Endometrium (tissue), 2 donors: Measurements from ENCODE around the gene ZBTB3.
A peak's percentile ranks its signal among the peaks of the same experiment; 100 is the strongest.
"Not testable (repeated sequence)": the region's sequence is repeated elsewhere in the genome, so short reads cannot be mapped to it uniquely, and the experiment has no call there.

Experiments
- FAIRE-seq: peaks from 2 replicates; lab custom pipeline; 2012; peaks lifted over from hg19 to GRCh38; lab: Jason Lieb, UNC
- donor health status: control.
- donor health status: control.

Gene ZBTB3

DNA sequence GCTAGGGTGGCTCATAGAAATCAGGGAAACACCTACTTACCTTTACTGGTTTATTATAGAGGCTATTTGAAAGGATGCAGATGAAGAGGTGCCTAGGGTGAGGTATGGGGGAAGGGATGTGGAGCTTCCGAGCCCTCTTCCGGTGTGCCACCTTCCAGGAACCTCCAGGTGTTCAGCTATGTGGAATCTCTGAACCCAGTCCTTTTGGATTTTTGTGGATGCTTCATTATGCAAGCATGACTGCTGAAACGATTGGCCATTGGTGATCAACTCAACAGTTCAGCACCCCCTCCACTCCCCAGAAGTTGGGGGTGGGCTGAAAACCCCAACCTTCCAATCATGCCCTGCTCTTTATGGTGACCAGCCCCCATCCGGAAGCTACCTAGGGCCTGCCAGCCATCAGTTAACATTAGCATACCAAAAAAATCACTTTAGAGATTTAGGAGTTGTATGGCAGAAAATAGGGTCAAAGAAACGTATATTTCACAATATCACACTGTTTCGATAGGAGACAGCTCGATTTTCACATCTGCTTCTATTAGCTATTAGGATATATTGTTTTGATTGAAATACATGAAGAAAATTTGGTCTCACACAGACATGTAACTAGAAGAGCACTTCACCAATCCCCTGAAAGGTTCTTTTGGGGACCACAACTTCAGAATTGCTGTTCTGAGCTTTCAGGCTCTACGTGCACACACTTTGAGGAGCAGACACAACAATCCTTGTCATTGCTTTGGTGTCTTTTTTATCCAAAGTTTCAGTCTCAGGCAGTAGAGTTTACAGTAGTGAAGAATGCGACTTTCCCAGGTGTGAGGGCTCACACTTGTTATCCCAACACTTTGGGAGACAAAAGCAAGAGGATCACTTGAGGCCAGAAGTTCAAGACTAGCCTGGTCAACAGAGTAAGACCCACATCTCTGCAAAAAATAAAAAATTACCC is 4.2 kb upstream of the ZBTB3 start:
- FAIRE-seq = no peak

DNA sequence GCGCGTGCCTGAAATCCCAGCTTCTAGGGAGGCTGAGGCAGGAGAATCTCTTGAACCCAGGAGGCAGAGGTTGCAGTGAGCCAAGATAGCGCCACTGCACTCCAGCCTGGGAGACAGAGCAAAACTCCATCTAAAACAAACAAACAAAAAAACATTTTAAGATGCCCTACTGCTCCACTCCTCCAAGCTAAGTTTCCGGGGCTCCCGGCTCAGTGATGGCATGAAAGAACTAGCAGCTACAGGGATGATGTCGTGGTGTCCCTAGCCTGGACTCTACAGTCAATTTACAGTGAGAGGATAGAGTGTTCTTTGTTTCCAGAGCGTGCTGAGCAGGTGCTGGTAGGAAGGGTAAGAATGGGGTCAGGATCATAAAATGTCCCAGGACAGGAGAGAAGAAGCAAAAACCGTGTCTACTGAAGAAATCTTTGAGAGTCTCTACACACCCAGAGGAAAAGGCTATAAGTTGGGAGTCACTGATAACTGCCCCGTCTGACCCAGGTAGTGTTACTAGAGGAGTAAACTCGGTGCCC is 1.2 kb upstream of the ZBTB3 start:
- FAIRE-seq = no peak

DNA sequence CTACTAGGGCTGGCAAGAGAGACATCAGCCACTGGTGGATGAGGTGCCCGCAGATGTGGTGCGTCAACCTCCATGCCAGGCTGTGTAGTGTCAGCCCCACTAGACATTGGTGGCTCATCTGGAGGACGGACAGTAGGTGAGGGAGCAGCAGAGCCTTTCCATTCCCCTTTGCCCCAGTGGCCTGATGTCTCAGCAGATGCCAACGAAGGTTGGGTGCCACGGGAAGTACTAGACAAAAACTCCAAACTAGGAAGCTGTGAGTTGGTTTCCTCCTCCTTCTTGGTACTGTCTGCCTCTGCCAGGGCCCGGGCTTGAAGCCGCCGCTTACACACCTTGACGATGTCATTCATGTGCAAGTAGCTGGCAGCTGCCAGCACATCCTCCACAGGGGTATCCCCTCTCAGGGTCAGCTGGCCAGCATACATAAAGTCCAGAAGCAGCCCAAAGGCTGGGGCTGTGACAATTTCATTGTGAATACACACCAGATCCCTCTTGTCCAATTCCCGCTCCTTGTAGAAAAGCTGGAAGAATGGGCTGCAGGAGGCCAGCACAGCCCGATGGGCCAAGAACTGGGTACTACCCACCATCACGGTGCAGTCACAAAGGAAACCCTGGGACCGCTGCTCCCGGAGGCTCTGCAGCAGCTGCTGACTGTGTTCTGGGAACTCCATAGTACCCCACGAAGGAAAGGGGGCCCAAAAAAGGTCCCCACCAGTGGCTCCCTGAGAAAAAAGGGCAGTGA is 795 bp downstream of the ZBTB3 start:
- FAIRE-seq = no peak

DNA sequence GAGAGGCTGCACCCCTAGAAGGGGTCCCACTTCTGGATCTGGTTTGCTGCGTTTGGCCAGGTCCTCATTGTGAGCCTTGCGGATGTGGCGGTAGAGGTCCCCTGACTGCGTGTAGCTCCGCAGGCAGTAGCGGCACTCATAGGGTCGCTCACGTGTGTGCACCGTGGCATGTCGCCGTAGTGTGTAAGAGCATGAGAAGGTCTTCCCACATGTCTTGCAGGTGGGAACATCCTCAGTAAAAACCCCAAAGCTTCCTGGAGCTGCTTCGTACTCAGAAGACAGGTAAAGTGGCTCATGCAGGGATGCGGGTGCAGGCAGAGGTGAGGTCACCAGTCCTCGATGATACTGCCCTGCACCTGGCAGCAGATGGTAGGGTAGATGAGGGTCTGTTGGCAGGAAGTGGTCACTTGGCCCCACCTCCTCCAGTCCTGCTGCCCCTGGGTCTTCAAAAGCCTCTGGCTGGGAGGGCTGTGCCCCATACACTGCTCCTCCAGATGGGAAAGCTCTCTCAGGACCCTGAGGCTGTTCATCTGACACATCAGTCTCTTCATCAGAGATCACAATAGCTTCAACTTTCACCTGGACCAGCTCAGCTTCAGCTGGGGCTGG is 1.7 kb downstream of the ZBTB3 start:
- no peak for FAIRE-seq

DNA sequence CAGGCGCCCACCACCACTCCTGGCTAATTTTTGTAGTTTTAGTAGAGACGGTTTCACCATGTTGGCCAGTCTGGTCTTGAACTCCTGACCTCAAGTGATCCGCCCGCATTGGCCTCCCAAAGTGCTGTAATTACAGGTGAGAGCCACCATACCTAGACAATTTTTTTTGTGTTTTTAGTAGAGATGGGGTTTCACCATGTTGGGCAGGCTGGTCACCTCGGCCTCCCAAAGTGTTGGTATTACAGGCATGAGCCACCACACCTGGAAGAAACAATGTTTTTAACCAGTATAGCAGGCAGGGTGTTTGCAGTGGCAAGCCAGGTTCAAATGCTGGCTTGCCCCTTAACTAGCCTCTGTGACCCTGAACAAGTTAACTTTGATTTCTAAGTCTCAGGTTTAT is 4.0 kb downstream of the ZBTB3 start:
- FAIRE-seq = not testable (repeated sequence)

DNA sequence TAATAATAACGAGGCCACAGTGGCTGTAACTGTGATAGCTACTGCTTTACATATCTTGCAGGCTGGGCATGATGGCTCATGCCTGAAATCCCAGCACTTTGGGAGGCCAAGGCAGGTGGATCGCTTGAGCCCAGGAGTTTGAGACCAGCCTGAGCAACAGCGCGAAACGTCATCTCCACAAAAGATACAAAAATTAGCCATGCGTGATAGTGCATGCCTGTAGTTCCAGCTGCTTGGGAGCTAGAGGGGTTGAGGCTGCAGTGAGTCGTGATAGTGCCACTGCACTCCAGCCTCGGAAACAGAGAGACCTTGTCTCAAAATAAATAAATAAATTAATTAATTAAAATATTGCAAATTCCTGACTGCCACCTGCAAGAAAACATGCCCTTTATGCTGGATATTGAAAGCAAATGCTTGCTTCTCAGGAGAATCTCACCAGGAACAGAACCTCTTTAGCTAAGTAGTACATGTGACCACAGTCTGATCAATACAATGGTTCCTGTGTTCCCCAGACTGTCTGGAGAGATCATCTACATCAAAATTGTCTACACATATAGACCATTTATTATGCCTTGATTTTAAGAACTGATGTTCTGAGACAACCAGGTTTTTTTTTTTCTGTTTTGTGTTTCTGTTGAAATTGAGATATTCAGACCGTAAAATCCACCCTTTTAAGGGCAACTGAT is 6.3 kb downstream of the ZBTB3 start:
- FAIRE-seq = no peak

DNA sequence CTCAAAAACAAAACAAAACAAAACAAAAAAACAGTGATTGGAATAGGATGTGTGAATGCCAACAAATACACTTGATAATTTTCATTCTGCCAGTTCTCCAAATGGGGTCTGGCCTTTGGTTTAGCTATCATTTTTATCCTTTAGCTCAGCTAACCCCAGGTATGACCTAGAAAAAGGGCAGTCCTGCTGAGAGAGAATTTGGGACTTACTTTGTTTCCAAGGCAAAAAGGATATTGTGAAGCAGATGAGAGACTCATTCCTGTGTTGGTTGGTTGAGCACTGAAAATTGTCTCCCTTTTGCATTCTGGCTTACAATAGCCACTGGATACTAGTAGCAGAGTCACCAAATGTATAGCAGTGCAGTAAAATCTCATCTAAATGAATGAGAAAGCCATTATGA is 16.8 kb downstream of the ZBTB3 start:
- no peak for FAIRE-seq

DNA sequence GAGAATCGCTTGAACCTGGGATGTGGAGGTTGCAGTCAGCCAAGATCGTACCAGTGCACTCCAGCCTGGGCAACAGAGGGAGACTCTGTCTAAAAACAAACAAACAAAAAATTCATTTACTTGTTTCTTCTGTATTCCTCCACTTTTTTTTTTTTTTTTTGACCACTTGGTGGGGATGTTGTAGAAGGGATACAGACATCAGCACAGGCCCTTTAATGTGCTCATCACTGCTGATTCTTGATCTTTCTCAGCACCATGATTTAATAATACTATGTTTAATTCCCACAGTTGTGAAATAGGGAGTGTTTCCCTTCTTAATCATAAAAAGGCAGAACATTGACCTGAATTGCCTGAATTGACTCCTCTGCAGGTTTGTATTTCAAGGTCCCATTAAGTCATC is 21.1 kb downstream of the ZBTB3 start:
- no peak for FAIRE-seq

DNA sequence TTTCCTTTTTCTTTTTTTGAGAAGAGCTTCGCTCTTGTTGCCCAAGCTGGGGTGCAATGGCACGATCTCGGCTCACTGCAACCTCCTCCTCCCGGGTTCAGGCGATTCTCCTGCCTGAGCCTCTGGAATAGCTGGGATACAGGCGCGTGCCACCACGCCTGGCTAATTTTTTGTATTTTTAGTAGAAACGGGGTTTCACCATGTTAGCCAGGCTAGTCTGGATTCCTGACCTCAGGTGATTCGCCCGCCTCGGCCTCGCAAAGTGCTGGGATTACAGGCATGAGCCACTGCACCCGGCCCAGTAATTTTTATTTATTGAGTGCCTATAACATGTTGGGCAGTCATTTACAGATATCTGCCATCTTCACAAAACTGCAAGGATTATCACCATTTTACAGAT is 23.9 kb downstream of the ZBTB3 start:
- not testable (repeated sequence) for FAIRE-seq

DNA sequence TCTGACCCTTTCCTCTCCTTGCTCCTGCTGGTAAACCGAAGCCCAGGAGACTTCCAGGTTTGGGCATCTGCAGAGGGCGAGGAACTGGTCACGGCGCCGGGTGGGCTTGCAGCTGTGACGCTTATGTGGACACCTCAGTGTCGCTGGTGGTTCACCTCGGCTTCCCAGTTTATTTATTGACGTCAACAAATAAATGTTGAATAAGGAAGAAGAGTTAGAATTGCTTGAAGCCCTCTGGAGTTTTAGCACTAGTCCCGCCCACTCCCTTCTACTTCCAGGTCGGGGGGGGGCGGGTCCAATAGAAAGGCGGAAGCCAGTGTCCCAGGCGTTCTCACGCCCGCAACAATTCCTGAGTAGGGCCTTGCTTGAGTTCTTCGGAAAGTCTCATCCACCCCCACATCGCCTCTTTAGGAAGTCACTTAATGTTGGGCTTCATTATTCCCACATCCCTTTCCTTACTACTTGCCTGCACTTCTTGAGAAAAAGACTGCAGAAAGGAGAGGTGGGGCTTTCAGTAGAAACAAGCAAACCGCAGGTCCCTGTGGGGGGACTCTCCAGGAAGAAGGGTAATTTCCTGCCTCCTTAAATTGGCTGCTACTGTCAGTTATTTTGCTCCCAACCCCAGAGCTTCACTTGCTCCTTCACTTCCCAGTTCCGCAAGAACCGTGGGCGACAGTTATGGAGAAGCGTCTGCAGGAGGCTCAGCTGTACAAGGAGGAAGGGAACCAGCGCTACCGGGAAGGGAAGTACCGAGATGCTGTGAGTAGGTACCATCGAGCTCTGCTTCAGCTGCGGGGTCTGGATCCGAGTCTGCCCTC is 25.6 kb downstream of the ZBTB3 start, which contains the start of gene TTC9C:
TSS of gene TTC9C (plus strand) at position 316 of the 818 bp plus-strand sequence. CDS start at position 679, 363 bp downstream.
- FAIRE-seq = peak; percentile 39

DNA sequence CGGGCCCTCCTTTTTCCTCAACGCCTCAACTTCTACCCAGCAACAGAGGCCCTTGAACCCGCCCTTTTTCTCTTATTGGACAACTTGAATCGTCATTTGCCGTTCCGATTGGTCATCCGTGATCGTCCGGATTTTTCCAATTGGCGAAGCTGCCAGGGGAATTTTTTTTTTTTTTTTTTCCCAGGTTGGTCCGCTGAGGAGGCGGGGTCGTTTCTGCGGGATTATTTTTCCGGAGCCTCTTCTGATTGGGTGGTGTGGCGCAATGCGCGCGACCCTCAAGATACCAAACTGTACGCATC is 26.1 kb downstream of the ZBTB3 start:
- FAIRE-seq = peak; percentile 88

DNA sequence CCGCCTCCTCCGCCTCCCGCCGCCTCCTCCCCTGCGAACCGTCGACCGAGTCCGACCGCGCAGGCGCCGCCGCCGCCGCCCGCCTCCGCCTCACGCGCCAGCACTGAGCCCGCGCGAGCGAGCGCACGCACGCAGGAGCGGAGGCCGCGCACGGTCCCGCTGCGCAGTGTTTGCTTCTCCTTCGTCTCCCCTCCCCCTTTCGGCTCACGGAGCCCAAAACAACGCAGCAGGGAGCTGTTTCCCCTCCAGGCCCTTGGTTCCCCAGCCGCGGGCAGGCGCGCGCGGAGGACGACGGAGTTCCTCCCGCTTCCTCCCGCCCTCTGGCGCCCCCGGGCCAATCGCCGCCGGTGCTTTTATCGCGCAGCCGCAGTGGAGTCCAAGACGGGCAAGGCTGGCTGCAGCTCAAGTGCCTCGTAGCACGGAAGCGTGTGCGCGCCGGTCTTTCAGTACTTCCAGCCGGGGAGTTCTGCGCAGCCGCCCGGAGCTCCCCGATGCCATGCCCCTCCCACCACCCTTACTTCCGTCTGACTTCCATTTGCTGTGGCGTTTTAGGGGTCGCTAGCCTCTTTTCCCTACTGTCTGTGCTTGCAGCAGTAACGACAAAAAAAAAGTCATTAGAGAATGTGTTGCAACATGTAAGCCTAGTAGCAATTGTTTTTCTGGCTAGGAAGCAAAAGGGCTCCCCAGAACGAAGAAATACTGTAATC is 26.6 kb downstream of the ZBTB3 start, which contains the start of gene HNRNPUL2:
TSS of gene HNRNPUL2 (minus strand) at position 293 of the 707 bp plus-strand sequence. CDS start 301 bp downstream, outside the sequence.
- FAIRE-seq = peak; percentile 86

DNA sequence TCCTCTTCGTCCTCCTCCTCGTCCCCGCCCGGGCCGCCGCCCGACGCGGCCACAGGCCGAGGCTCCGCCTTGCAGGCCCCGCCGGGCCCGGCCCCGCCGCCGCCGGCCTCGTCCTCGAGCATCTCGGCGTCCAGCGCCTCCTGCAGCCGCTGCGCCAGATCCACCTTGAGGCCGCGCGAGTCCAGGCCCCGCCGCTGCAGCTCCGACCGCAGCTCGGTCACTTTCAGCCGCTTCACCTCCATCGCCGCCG is 27.1 kb downstream of the ZBTB3 start:
- FAIRE-seq = no peak

DNA sequence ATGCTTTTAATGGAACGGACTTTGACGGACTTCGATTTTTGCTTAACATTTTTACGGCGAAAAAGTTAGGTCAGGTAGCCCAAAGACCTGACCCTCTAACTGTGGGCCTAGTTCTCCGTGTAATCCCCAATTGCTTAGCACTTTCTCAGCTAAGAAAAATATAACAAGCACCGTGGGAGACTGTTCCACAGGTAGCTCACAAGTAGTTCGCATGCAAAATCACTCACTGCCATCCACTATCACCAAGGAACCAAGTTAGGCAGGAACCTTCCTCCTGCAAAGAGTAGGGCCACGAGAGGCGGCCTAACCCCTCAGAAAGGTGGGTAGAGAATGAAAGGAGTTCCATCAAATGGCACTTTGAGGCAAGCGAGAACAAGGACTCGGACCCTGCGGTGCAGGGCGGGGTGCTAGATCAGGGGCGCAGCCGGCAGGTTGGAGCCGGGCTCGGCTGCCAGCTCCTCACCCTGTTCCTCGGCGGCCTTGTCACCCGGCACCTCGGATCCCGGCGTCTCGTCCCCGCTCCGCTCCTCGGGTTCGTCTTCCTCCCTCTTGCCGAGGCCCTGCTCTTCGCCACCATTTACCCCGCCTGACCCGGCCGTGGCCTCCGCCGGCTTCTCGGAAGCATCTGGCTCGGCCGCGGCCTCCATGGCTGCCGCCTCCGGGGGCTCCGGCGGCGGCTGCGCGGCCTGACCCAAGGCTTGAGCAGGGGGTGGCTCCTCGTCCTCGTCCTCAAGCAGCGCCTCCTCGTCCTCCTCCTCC is 27.6 kb downstream of the ZBTB3 start:
- FAIRE-seq = no peak

DNA sequence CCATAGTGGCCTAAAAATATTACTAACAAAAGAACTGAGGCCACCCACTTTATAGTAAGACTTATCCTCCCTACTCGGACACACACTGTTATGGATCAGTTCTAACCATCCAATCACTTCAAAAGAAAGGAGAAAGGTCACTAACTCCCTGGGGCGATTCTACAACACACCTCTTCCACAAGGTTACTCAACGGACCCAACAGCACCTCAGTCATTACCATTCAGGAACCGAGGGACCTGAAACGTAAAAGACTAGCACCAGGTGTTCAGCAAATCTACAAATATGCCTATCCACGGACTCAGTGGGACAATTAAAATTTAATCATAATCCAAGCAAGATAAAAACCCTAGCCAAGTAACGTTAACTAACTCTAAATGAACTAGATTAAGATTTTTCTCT is 28.3 kb downstream of the ZBTB3 start:
- FAIRE-seq = no peak

DNA sequence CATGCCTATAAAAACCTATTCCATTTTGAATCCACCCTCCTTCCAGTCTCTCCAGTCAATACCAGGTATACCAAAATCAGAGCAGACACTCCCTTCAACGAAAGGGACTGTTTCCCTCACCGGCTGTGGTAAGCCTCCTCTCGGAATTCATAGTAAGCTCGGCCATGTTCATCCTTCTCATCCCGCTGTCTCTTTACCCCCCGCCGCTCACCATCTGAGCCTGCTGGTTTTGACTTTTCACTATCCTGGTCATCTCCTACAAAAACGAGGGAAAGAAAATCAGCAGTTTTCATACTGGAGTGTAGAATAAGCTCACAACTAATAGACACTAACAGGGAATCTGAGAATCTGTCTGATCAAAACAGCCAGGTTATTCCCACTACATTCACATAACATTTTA is 29.8 kb downstream of the ZBTB3 start:
- FAIRE-seq = no peak

DNA sequence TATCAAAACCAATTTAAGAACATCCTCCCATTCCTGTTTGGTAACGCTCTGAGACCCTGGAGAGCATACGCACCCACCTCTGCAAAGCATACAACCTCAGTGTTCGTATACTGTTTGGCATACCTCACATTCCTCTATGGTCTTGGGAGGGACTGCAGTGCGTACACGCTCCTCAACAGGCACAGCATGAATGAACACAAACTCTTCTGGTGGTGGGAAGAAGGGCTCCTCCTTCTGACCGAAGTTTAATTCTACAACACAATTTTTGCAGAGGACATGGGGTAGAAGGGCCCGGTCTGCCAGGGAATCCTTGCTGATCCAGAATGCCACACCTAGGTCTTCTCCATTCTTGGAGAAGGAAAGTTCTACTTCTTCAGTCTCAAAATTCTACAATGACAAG is 32.0 kb downstream of the ZBTB3 start:
- FAIRE-seq = no peak

DNA sequence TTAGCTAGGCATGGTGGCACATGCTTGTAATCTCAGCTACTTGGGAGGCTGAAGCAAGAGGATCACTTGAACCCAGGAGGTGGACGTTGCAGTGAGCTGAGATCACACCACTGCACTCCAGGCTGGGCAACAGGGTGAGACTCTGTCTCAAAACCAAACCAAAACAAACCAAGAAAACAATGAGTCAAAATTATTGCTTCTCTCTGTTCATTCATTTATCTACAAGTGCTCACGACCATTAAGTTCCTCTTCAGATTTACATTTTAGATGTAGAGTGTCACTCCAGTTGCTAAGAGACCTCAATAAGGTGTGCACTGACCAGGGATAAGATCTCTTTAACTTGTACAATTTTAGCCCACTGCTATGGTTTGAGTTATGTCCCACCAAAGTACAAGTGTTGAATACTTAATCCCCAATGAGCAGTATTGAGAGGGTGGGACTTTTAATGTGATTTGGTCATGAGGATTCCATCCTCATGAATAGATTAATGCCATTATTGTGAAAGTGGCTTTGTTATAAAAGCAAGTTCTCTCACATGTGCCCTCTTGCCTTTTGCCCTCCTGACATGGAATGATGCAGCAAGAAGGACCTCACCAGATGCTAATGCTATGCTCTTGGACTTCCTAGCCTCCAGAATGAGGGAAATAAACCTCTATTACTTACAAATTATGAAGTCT is 34.5 kb downstream of the ZBTB3 start:
- no peak for FAIRE-seq

DNA sequence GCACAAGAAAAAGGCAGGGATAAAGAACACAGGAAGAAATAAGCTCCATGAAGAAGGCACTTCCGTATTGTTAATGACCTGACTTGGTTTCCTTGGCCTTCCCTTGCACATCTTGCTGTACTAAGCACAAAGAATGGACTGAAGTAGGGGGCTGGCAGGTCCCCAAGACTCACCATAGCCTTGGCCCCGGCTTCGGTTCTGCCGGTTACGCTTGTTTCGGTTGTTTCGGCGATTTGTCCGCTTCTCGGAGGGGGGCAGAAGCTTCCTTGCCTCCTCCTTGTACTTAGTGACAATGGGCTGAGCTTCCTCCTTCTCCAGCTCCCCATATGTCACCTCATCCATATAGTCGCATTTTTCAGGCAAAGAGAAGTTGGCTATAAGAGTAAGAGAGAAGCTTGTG is 37.1 kb downstream of the ZBTB3 start:
- FAIRE-seq = no peak
